GM10266 (cell line): ENCODE results near the gene SNX9.

Experiments used
- DNase-seq: peaks from one replicate; pipeline ENCODE4 v3.0.0; 2012; ENCODE audit errors: extremely low spot score
- CTCF ChIP-seq: IDR thresholded peaks from 2 replicates; pipeline ENCODE4 v1.5.1; 2012; ENCODE audit warnings: mild to moderate bottlenecking, low read depth; ENCODE audit not compliant: control insufficient read depth, insufficient read depth; ENCODE audit errors: missing control alignments

Gene SNX9

DNA sequence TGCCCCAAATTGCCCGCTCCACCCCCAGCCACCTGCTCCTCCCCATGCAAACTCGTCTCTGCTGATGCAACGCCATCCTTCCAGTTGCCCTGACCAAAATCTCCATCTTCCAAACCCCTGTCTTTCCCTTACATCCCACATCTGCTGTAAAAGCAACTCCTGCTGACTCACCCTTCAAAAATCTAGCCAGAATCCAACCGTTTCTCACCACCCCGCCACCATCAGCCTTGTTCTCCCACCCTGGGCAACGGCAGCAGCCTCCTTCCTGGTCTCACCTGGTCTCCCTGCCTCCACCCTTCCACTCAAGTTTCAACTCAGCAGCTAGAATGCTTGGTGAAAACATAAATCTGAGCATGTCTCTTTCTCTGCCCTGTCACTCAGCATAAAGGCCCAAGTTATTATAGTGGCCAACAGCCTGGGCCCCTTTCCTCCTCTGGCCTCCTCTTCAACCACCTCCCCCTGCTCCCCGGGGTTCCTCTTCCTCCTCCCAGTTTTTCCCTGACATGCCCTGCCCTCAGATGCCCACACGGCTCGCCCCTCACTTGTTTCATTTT, 151.4 kb downstream of the SNX9 start:
- no peak for TF ChIP-seq CTCF
- no peak for DNase-seq

GRCh38 chr6:157974967-157975366, 151.9 kb downstream of the SNX9 start:
- no peak for TF ChIP-seq CTCF
- no peak for DNase-seq

DNA sequence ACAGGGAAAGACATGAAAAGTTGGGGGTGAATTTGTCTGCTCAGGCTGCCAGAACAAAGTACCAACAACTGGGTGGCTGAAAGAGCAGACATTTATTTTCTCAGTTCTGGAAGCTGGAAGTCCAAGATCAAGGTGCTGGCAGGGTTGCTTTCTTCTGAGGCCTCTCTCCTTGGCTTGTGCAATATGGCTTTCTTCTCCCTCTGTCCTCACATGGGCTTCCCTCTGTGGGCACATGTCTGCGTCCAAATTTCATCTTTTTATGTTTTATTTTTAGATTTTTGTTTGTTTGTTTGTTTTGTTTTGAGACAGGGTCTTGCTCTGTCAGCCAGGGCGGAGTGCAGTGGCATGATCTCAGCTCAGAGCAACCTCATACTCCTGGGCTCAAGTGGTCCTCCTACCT, 152.4 kb downstream of the SNX9 start:
- DNase-seq = no peak
- no peak for TF ChIP-seq CTCF

DNA sequence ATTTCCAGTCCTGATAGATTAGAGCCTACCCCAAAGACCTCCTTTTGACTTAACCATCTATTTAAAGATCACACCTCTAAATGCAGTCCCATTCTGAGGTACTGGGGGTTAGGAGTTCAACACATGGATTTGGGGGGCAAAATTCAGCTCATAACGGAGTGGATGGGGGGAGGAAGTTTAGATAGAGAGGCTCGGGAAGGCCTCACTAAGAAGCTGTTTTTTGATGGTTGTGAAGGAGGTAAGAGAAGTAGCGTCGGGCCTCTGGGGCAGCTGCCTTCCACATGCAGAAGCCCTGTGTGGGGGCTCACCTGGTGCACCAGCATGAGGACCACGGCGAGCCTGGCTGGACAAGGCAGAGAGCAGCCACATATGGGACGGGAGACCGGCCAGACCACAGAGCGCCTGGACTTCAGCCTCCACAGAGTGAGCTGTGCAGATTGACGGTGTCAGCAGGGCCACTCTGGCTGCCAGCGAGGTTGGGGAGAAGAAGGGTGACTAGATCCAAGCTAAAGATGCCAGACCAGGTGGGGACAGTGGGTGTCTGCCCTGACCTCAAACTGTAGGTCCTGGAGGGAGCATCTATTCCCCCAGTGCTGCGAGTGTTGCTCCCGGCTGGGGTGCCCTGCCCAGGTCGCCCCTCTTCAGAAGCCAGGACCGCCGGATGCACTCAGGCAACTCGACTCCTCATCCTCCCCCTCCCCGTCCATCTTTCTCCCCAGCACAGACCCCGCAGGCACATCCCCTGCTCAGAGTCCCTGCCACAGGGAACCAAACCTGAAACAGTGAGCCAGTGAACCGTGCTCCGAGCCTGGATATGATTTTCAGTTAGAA, 153.5 kb downstream of the SNX9 start:
- DNase-seq = no peak
- TF ChIP-seq CTCF = no peak

- DNase-seq = no peak
- TF ChIP-seq CTCF = no peak
Measured at GRCh38 chr6:157977176-157977804, 154.2 kb downstream of the SNX9 start.

DNA sequence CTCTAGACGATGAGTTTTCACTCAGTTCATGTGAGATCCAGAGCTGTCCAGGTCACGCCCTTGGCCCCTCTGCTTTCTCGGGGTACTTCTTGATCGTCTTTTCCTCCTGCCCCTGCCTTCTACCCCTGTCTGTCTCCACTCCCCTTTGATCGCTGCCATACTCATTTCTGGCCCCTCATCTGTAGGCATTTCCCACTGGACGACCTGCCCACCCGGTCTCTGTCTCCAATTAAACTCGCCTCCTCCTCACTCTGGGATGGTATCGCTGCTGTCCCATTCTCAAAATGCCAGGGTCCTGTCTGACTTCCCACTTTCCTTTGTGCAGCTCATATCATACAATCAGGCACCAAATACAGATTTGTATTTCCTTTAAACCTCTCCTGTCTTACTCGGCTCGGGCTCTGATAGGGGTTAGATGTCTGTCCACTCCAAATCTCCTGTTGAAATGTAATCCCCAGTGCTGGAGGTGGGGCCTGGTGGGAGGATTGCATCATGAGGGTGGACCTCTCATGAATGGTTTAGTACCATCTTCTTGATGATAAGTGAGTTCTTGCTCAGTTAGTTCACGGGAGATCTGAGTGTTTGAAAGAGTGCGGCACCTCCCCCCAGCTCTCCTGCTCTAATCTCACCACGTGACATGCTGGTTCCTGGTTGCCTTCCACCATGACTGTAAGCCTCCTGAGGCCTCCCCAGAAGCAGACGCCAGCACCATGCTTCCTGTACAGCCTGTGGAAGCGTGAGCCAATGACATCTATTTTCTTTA, 155.2 kb downstream of the SNX9 start:
- TF ChIP-seq CTCF = no peak
- no peak for DNase-seq
